Measurements from ENCODE around the gene RCE1. TPM values are rescaled to one million over a fixed set of nuclear protein-coding genes. Genes with fewer than 3 reads are reported as not detected.

Gene RCE1
- total RNA-seq, 2 donors from 2014 or later = 7.7 to 8.9 TPM

DNA sequence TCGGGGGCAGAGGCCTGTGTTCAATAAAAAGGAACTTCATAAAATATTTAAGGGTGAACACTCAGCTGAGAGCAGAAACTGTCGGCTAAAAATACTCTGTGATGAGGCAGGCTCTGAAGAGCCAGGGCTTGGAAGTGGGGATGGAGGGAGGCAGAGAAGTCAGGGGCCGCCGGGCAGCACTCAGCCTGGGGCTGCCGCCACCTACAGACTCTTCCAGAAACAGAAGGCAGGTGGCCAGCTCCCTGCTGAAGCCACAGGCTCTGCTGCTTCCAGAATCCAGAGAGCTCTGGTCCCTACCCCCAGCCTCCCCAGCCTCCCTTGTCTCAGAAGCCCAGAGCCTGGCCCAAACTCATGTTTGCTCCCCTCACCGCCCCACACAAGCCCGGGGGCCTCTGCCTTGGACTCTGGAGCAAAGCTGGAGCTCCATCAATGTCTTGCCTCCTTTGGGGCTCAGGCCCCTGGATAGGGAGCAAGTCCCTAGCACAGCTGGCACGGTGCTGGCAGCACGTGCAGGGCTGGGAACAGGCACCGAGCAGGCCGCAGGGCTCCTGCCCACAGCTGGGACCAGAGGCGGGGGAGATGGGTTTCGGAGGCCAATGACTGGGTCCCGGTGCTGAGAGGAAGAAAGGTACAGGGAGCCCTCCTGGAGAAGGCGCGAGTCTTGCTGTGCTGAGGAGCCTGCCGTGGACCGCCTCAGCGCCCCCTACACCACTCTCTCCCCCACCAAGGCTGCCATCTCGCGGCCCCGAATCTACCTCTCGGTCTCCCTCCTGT is 21.9 kb downstream of the RCE1 start:
- intact Hi-C loops (cut with DNase I) = no loop called here
- DNase-seq (no peak), ATAC-seq (peak in 1 of 2 donors; percentile 29)

DNA sequence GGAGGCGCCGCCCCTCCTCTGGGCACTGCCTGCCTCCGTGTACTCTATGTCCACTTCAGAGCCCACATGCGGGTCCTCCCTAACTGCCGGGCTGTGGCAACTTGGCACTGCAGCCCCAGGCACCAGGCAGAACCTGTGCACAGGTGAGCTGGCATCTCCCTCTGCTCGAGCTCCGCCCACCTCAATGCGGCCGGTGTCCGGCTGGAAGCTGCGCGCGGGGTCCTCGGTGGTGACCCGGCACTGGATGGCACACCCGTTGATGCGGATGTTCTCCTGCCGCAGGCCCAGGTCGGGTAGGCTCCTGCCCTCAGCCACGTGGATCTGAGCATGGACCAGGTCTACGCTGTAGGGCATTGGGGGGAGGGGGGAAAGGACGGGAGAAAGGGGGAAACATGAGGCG is 22.8 kb downstream of the RCE1 start:
- DNase-seq = no peak
- no peak for ATAC-seq
- intact Hi-C loops (cut with DNase I) = no loop called here

DNA sequence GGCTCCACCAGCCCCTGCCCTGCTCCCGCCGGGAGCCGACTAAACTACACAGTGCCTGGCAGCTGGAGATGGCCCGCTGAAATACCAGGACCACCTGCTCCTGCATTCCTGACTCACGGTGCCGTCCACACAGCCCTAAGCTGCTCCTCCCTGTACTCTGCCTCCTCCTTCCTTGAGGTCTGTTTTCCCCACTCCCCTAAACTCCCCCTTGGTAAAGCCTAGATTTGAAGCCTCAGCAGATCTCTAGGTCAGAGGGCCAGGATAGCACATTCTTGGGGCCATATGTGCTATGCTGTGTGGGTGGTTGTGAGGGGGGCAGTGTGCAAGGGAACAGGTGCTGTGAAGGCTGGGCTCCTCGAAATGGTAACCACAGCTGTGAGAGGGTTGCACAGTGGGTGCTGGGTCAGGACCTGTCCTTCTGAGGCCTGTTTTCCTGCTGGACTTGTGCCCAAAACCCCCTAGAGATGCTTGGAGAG is 23.3 kb downstream of the RCE1 start:
- intact Hi-C loops (cut with DNase I) = no loop called here
- ATAC-seq (no peak), DNase-seq (no peak)

DNA sequence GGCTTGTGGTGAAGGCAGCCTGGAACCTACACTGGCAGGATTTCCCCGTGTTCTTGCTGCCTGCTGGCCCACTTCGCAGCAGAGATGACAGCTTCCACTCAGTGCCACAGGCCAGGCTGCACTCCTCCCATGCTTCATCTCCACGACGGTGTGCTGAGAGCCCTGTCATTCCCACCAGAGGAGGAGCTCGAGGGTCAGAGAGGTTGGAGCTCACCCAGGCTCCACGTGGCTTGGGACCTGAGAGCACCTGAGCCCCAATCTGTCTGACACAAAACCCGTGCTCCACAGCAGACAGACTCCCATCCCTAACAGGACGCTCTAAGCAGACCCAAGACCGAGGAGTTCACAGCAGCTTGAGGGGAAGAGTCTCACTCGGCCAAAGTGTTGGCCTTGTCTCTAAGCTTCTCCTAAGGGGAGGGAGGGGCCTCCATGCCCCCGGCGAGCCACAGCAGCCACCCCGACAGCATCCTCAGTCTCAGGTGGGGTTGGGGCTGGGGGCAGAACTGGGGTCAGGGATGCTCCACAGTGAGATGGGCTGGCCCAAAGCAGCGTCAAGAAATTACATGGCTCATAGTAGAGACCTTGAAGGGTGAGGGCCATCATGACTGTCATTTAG is 24.3 kb downstream of the RCE1 start:
- intact Hi-C loops (cut with DNase I) = no loop called here
- no peak for DNase-seq
- ATAC-seq = no peak

DNA sequence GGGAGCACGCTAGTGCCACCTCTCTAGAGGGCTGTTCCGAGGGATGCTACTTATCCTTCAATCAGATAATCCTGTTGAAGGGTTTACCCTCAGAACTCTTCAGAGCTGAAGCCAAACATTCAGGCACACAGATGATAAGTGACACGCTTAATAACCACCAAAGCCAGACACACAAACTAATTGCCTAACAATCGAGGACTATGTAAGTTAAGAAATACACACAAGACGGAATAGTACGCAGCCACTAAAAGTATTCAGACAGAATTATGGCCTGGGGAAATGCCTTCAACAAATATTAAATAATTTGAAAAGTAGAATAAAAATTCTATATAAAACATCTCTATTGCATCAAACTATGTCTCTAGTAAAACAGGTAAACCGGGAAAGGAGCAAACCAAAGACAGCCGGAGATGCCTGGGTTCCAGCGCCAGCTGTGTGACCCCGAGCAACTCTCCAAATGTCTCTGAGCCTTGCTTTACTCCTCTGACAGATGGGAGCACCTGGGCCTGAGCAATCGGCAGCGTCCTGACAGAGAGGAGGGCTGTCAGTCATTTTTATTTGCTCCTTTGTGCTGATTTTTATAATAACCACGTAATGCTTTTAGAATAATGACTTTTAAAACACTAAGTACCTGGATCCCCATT is 25.0 kb downstream of the RCE1 start:
- DNase-seq (no peak), ATAC-seq (no peak)
- intact Hi-C loops (cut with DNase I) = no loop called here

DNA sequence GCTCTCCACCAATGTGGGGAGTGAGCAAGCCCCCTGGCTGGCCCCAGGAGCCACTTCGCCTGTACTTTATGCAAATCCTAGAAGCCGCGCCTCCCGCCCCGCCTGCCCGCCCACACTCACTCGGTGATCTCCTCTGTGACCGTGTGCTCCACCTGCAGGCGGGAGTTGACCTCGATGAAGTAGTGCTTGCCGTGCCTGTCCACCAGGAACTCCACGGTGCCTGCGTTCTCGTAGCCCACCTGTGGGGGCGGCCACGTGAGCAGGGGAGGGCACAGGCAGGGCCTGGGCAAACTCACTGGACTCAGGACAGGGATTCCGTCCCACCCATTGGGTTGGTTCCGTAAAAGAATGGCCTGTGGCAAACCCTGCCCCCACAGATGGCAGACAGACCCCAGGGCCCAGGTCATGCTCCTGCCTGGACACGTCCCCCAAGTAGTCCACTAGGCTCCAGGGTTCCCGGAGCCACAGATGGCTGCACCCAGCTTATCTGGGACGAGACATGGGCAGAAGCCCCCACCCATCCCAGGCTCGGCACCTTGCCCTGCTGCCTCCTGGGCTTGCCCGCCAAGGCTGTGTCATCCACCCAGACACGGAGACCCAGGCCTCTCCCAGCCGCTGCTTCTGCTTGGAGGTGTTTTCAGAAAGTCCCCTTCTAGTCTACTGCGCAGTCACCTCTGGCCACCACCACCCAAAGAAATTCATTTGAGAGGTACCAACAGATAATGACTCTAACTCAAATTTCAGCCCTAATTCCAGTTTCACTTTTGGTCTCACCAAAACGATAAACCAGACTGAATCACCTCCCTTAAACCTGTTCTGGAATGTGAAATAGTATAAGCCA is 25.7 kb downstream of the RCE1 start:
- intact Hi-C loops (cut with DNase I) = no loop called here
- peak in 1 of 2 donors; percentile 22 for ATAC-seq
- DNase-seq = no peak

DNA sequence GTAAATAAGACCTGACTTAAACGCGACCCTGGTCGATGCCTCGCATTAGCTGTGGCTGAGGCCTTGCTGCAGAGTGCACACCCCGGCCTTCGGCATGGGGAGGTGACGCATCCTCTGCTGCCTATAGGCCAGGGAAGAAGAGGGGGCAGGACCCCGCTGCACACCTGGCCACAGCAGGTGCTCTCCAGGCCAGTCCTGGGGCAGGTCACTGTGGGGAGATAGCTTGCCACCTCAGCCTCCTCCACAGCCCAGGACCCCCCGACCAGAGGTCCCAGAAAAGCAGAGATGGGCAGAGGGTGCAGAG is 26.3 kb downstream of the RCE1 start:
- DNase-seq = no peak
- ATAC-seq = no peak
- intact Hi-C loops (cut with DNase I) = no loop called here

DNA sequence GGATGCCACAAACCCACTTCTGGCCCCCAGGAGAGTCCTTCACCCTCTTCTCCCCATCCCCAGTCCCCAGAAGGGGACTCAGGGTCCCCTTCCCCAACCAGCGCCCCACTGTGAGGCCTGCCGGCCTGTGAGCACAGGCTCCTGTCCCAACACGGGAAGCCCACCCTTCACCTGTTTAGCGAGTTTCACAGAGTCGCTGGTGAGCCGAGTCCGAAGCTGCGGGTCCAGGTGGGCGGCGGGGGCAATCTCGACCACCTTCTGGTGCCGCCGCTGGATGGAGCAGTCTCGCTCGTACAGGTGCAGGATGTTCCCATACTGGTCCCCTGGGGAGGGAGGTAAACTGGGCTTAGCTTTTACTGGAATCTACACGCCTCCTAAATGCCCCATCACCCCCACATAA is 26.9 kb downstream of the RCE1 start:
- intact Hi-C loops (cut with DNase I) = no loop called here
- DNase-seq (no peak), ATAC-seq (no peak)

DNA sequence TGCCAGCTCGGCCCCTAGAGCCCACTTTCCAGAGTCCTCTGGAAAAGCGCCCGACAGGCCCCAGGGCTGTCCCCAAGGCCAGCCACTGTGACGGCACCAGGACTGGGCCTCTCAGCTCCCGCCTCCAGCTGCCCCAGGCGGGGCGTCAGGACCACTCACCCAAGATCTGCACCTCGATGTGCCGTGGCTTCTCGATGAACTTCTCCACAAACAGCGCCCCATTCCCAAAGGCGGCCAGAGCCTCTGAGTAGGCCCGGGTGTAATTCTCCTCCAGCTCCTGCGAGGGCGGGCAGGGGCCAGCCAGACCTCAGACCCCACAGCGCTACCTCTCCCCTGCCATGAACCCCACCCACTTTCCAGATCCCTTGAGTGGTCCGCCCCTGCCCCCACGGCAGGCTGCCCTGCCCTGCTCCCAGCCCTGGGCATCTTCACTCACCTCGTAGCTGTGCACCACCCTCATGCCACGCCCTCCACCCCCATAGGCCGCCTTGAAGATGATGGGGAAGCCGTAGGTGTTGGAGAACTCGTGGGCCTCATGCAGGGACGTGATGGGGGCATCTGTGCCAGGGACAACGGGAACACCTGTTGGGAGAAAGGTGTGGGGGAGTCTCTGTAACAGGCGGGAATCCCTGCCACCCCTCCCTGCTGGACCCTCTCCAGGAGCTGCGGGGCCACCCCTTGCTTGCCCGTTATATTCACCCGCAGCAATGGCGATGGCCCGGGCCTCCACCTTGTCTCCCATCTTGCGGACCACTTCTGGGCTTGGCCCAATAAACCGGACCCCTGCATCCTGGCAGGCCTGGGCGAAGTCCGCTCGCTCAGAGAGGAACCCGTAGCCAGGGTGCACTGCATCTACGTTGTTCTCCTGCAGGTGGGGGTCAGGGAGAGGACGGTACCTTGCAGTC is 27.6 kb downstream of the RCE1 start:
- ATAC-seq = no peak
- intact Hi-C loops (cut with DNase I) = no loop called here
- DNase-seq = no peak

DNA sequence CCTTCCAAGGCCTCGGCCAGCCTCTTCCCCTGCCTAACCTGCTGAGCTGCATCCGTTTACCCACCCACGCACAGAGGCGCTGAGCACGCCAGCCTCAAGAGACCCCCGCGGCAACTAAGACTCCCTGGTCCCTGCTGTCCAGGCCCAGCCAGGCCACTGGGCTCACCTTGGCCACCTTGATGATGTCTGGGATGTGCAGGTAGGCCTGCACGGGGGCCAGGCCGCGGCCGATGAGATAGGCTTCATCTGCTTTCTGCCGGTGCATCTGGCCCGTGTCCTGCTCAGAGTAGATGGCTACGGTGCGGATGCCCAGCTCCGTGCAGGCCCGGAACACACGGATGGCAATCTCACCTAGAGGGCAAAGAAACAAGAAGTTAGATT is 28.3 kb downstream of the RCE1 start:
- intact Hi-C loops (cut with DNase I) = no loop called here
- ATAC-seq (no peak), DNase-seq (no peak)

DNA sequence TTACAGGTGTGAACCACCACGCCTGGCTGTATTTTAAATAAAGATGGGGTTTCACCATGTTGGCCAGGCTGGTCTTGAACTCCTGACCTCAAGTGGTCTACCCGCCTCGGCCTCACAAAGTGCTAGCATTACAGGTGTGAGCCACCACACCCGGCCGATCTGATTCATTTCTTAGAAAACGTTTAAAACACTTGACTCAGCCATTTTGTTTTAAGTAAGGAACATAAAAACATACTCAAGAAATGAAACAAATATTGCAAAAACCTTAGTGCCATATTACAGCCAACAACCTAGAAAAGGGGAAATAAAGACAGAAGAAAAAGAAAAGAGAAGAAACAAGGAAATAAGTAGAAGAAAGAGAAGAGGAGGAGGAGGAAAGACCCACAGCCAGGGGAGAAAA is 31.0 kb downstream of the RCE1 start:
- no peak for ATAC-seq
- no peak for DNase-seq
- intact Hi-C loops (cut with DNase I) = no loop called here

DNA sequence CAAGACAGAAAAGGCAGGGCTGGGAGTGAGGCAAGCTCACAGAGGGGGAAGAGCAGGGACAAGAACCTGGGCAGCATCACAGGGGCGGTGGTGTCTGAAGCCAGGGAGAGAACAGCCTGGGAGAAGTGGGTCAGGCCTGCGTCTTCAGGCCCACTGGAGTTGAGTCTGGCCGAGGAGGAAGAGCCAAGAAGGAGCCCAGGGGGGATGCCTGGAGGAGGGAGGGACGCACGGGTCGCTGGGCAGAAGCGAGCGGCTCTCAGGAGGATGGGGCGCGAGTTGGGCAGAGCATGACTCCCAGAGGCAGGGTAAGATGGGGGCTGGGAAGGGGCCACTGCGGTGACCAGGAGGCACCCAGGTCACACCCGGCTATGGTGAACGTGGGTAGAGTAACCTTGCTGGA is 32.1 kb downstream of the RCE1 start:
- DNase-seq (no peak), ATAC-seq (no peak)
- intact Hi-C loops (cut with DNase I) = no loop called here

DNA sequence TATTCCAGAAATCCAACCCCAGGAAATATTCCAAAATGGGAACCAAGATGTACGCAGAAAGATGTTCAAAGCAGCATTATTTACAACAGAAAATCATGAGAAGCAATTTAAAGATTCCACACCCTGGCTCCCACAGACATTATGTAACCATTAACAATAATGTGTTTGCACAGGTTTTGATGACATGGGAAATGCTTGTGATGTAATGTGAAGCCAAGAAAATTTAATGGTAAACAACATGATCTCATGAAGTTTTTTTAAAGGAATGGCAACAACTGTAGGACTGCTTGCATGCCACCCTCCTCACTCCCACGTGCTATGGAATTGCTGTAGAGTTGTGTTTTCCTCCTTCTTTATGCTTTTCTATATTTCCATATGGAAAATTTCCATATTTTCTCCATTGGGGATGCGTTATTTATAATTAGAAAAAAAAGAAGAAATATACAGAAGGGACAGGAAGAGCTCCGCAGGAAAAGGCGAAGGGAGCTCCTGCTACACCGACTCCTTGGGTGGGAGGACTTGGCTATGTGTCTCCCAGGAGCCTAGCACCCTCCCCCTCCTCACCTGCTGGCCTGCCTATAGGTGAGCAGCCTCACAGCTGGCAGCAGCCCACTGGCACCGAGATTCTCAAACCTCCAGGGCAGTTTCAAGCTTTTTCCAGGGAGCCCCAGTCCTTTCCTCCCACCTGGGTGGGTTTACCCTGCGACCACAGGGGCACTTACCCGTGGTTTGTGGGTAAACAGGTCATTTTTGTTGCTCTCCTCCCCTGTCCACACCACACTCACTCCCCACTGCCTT is 34.5 kb downstream of the RCE1 start:
- intact Hi-C loops (cut with DNase I) = no loop called here
- no peak for DNase-seq

DNA sequence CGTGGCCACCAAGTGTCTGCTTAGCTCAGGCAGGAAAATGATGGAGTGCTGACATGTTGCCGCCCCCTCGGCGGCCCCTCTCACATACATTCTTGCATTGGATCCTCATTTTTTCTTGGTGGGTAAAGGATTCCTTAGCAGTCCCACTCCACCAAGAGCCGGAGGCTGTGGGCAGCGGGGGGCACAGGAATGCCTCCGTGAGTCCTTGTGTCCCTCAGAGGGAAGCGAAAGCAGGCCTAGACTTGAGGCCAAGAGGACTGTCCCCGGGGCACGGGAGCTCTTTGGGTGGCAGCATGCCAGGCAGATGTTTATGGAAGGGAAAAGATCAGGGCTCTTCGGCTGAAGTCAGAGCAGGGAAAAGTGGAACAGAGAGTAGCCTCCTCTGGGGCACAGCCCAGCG is 35.2 kb downstream of the RCE1 start:
- ATAC-seq = peak in 1 of 2 donors; percentile 36
- no peak for DNase-seq
- intact Hi-C loops (cut with DNase I) = no loop called here

More for the DNA sequence above, 34.5 kb downstream of the RCE1 start:
- no peak for ATAC-seq

DNA sequence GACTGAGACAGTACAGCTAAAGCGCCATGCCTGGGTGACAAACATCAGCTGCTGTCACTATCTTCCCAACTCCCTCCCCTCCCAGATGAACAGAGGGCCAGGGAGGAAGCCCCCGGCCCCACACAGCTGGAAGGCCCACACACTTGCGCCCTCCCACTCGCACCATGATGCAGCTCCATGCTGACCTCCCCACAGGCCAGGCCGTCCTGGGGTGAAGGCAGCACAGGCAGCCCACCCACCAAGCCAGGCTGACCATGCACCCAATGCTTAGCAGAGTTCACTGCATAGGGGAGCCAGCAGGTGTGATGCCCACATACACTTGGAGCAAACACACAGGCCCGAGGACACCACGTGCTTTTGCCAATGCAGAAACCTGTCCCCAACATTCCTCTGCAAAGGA is 35.8 kb downstream of the RCE1 start:
- intact Hi-C loops (cut with DNase I) = no loop called here
- ATAC-seq = no peak
- no peak for DNase-seq

DNA sequence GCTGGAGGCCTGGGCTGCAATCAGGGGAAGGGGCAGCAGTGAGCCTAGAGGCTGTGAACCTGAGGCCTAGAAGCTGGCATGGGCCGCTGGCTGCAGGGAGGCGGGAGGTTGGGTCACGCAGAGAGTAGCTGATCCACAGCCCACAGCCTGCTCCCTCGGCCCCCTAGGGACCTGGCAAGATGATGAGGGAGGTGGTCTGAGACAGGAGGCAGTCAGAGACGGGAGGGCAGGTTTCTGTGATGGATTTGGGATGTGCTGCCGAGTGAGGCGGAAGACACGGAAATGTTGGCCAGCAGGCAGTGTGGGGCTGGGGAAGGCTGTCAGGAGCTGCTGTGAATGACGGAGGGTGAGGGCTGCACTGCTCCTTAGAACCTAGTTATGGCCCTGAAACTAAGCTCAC is 36.3 kb downstream of the RCE1 start:
- DNase-seq = no peak
- intact Hi-C loops (cut with DNase I) = no loop called here
- ATAC-seq = peak in 1 of 2 donors; percentile 58

DNA sequence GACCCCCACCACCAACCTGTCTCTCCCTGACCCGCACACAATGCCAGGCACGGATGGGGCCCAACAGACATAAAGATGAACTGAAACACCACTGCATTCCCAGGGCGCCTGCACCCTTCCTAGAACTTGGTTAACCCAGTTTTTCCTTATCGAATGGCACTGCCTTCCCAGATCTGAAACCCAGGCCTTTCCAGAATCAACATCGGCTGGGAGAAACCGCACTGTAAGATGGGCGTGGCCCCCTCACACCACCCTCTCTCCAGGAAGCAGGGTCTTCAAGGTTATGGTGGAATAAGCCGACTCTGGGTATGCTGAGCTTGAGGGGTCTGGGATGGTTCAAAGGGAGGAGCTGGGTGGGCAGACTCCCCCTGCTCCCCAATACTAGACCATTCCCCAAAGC is 36.8 kb downstream of the RCE1 start:
- ATAC-seq (no peak), DNase-seq (no peak)
- intact Hi-C loops (cut with DNase I) = no loop called here
